HG03575 (cell line): ENCODE results near the gene EEFSEC.

Experiments
- ATAC-seq: cut with Tn5 transposase; IDR thresholded peaks from one replicate; pipeline ENCODE4 v1.9.1; 2021; ENCODE audit not compliant: unreplicated experiment, insufficient number of reproducible peaks, low FRiP score; ENCODE audit errors: extremely low read depth

EEFSEC gene

GRCh38 chr3:128385080-128385832 is 232.0 kb downstream of the EEFSEC start:
- no peak for ATAC-seq

- no peak for ATAC-seq
These were observed 235.7 kb downstream of the EEFSEC start for GRCh38 chr3:128388932-128389331.

- no peak for ATAC-seq
These were observed 237.6 kb downstream of the EEFSEC start for GRCh38 chr3:128390867-128391266.

DNA sequence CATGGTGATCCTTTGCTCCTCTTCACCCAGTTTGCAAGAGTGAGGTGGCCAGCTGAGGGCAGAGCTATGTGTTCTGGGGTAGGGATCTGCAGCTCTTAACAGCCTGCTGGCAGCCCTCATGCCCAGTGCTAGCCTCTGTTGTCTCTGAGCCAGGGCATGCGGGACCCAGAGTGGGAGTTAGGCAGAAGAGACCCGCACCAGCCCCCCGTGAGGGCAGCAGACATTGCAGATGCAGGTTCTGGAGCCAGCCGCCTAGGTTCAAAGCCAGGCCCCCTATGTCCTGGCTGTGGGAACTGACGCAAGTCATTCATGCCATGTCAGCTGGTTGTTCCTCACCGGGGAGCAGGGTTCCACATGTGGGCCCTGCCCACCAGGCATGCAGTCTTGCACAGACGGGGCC is 238.7 kb downstream of the EEFSEC start:
- no peak for ATAC-seq

DNA sequence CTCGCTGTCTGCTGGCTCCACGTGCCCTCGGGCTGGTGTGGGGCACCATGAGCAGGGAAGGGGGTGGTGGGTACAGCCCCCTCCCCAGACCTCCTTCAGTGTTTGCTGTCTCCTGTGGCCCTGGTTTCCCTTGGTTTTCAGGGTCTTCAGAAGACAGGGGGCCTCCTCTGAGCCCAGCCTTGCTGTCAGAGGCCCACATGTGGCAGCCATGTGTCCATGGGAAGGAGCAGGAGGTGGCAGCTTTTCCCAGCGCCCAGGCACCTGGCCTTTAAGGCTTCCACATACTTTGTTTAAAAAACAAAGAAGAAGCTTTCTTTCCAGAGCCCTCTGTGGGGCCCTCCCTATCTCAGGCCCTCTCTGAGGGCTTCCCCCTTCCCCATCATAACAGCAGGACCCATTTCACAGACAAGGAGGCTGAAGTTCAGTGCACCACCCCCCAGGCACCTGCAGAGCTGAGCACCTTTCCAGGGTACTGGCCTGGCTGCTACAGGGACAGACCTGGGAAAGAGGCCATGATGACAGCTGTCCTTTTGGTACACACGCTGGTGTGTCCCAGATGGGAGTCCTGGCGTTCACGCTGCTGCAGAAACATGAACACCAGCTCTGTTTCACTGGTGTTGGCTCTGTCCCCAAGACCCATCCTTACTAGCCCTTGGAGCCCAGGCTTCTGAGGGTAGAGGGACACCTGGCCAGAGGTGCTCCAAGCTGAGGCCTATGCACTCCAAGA is 239.7 kb downstream of the EEFSEC start:
- ATAC-seq = no peak

GRCh38 chr3:128394033-128394432 is 240.8 kb downstream of the EEFSEC start:
- ATAC-seq = no peak

DNA sequence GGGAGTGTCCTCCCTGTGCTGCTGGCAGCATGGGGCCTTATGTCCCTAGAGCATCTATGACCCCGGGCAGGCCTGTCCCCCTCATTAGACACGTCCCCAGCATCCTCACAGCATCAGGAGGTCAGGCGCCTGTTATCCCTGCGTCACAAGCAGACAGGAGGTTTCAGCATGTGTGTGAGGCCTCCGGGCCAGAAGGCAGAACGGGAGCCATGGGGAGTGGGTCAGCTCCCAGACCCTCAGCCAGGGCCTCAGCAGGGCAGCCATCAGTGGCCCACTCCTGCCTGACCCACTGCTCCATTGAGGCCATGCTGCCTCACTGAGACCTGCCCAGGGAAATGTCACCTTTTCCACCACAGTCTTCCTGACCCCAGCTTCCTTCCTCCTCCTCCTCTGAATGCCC is 241.8 kb downstream of the EEFSEC start:
- no peak for ATAC-seq

DNA sequence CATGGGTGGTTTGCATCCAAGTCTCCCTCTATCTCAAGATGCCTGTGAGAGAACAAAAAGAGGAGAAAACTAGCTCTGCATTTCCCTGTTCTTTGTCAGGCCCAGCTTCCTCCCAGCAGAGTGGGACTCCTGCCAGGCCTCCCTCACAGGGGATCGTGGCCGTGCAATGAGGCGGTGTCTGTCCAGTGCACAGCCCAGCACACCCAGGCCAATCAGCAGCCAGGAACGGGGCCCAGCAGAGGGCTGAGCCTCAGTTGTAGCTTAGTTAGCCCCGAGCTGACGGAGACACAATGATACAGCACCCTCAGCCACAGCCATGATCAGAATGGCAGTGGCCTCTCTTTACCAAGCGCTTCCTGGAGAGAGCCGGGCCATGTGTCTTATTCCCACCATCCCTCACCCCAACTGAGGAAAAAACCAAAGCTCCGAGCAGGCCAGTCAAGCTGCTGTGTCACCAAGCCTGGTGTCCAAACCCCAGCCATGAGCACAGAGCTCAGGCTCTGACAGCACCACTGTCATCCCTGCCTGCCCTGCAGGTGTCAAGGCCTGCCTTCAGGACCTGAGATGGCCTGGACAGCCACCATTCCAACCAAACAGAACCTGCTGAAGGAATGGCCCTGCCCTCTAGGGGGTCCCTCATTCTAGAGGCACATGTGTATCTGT is 242.3 kb downstream of the EEFSEC start:
- ATAC-seq = no peak

GRCh38 chr3:128397484-128397883 is 244.2 kb downstream of the EEFSEC start:
- no peak for ATAC-seq

- no peak for ATAC-seq
These were observed 245.3 kb downstream of the EEFSEC start for GRCh38 chr3:128398586-128398985.

DNA sequence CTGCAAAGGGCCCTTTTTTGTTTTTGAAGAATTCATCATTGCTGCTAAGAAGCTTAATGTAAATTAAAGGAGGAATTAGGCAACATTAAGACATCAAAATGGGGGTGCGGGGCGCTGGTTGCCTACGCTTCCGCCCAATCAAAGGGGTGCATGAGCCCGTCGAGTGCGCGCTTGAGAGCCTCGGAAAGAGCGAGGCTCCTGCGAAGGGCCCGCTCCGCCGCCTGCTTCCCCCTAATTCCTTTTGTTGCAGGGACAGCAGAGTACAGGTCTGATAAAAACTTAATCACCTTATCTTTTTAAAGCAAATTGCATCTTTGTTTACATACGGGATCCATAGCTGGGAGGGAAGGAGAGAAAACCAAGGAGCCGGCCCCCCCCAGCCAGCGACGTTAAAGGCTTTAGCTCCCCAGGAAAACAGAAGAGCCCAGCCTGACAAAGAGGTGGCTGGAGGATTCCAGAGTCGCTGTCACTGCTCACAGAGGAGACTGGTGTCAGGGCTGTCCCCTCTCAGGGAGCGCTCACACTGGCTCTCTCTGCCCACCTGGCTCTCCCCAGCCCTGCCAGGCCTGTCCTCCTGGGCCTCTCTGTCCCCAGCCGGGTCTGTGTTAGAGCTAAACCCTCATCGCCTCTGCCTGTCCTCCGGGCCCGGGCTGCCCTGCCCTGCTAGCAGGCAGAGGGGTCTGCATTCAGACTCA is 246.1 kb downstream of the EEFSEC start:
- no peak for ATAC-seq

GRCh38 chr3:128400671-128401070 is 247.4 kb downstream of the EEFSEC start:
- ATAC-seq = no peak

- ATAC-seq = no peak
These were observed 249.0 kb downstream of the EEFSEC start for GRCh38 chr3:128402319-128402718.

DNA sequence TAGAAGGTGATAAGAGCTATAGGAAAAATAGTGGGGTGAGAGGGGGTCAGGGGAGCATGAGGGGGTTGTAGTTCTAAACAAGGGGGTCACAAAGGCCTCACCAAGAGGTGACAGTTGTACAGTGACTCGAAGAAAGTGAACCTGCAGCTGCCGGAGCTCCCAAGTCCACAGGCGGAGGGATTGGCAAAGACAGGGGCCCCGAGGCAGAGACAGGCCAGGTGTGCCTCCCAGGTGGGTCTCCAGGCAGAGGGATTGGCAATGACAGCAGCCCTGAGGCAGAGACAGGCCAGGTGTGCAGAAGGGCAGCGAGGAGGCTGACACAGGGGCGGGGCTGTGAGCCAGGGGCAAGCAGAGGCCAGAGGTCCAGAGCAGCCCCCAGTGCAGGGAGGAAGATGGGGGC is 249.7 kb downstream of the EEFSEC start:
- ATAC-seq = no peak

- ATAC-seq = no peak
These were observed 251.2 kb downstream of the EEFSEC start for GRCh38 chr3:128404276-128405068.

GRCh38 chr3:128405554-128406277 is 252.4 kb downstream of the EEFSEC start:
- ATAC-seq = no peak

DNA sequence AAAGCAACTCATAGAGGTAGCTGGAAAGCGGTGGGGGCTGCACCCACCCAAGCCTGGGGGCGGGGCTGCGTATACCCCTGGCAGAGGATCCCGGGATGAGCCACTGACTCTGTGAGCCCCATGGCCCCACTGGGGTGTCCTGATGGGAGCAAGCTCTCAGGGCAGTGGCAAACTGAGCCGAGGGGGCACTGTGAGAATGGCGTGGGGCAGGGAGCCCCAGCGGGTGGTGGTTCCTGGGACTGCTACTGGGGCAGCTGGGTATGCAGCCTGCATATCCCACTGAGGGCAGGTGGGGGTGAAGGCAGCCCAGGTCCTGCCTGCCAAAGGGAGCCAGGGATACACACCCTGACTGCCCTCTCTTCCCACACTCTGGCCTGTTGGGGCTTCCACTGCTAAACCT is 254.0 kb downstream of the EEFSEC start:
- ATAC-seq = no peak

DNA sequence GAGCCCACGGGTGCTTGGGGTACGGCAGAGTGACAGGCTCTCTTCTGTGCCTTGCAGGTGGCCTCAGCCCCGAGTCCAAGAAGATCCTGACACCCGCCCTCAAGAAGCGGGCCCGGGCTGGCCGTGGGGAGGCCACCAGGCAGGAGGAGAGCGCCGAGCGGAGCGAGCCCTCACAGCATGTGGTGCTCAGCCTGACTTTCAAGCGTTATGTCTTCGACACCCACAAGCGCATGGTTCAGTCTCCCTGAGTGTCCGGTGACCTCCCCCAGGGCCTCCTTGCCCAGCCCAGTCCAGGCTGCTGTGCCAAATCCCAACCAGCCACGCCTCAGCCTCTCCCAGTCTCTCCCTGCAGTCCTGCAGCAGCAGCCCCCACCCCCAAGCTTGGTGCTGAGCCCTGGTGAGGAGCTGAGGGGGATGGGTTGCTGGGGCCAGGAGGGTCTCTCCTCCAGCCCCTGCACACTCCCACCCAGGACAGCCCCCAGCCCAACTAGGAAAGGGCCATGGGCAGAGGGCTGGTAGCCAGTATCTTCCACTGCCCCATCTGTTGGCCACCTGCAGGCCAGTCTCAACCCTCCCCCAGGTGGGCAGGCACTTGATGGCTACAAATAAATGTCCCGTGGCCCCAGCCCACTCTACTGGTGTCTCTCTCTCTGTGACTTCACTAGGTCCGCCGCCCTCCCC is 254.9 kb downstream of the EEFSEC start:
- no peak for ATAC-seq
